GM21390 (cell line): ENCODE measurements around the gene PAPSS1.
"Not testable (repeated sequence)": the region's sequence is repeated elsewhere in the genome, so short reads cannot be mapped to it uniquely, and the experiment has no call there.

Source experiments
- ATAC-seq: cut with Tn5 transposase; IDR thresholded peaks from one replicate; pipeline ENCODE4 v1.9.1; 2021; ENCODE audit not compliant: unreplicated experiment

The PAPSS1 gene

DNA sequence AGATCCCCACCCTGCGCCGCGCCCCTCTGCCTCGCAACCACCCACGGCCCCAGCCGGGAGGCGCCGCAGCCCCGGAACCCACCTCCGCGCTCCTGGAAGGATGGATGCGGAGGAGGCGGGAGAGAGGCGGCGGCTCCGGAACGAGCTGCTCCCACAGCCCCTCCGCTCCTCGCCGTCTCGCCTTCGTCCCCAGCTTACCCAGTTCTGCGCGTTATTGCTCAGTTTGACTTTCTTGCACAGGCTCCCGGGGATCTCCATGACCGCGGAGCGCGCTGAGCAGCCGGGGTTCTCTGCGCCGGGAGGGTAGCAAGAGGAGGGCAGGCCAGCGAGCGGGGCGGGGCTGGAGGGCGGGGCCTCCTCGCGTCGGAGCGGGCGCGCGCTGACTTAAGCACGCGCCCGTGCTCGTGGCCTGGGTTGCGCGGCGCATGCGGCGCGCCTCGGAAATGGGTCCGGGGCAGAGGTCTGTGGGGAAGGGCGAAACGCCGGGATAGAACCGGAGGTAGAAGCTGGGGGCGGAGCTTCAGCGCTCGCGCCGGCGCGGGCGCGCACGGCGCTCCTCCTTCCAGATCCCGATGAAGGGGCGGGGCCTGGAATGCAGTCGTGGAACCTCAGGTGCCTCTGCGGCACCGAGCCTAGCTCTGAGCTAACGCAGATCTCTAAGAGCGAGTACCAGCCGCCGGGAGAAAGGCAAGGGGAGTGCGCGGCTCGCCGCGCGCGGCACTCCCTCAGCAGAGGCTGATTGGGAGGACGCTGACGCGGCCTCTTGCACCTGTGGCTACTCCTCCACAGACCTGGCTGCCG lies at the start of gene PAPSS1:
Gene PAPSS1, minus strand, starts transcription at position 313 of the 801 bp plus-strand sequence. Its CDS starts 55 bp downstream, at position 258.
- peak; percentile 84 for ATAC-seq

DNA sequence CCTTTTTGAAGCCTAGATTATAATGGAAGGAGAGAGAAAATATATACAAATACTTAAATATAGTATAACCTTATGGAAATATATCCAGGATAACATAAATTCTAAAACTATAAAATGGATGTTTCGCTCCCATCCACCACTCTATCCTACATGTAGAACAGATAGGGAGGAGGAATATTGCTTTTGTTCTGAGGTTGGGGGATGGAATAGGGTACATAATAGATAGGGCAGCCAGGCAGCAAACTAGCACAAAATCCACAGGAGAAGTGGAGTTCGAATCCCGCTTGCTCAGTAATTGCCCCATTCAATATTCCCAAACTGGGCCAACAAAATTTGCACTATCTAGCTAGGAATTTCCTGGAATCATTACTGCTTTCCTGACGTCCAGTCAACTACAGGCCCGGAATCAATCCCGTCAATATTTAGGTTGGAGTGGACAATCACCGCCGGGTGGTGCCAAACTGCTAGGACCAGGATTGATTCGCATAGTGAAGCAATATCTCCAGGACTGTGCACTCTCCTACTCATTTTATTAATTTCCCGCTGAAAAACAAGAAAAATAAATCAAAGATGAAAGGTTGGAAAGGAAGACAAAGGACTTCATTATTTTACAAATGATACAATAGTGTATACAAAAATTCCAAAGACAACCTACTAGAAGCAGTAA lies 40.4 kb upstream of the PAPSS1 start:
- ATAC-seq = no peak

DNA sequence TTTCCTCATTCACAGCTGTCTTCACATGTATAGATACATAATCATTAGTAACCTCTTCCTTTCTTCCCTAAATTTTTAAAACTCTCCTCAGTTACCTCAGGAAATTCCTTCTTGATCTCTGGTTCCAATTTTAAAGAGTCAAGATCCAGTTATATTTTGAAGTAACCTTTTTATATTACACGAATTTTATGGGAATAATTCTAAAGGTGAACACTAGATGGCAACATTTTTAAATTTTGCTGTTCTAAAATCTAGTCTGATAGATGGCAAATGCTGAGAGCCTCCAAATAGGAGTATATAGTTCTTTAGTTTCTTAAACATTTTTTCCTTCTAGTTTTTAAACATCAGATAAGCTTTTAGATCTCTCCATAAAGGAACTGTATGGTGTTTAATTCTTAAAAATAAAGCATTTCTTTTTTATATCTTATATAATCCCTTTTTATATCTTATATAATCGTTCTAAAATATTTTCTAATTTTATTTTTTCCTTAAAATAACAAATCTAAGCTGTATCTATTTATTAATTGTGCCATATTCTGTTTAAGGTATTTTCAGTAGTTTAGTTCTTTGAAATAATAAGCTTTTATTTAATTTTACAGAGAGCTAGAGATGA lies 37.9 kb upstream of the PAPSS1 start:
- ATAC-seq = no peak

DNA sequence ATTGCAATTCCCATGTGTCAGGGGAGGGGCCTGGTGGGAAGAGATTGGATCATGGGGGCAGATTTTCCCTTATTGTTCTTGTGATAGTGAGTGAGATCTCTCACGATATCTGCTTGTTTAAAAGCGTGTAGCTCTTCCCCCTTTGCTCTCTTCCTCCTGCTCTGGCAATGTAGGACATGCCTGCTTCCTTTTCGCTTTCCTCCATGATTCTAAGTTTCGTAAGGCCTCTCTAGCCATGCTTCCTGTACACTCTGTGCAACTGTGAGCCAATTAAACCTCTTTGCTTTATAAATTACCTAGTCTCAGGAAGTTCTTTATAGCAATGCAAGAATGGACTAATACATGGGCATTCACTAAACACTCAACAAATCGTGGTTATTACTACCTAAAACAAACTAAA lies 37.2 kb upstream of the PAPSS1 start:
- no peak for ATAC-seq

DNA sequence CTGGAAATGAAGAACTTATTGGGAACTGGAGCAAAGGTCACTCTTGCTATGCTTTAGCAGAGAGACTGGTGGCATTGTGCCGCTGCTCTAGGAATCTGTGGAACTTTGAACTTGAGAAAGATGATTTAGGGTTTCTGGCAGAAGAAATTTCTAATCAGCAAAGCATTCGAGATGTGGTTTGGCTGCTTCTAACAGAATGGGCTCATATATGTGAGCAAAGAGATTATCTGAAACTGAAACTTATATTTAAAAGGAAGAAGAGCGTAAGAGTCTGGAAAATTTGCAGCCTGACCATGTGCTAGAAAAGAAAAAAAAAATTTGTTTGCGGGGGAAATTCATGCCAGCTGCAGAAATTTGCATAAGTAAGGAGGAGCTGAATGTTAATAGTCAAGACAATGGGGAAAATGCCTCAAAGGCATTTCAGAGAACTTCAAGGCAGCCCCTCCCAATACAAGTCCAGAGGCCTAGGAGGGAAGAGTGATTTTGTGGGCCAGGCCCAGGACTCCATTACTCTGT lies 35.9 kb upstream of the PAPSS1 start:
- no peak for ATAC-seq

DNA sequence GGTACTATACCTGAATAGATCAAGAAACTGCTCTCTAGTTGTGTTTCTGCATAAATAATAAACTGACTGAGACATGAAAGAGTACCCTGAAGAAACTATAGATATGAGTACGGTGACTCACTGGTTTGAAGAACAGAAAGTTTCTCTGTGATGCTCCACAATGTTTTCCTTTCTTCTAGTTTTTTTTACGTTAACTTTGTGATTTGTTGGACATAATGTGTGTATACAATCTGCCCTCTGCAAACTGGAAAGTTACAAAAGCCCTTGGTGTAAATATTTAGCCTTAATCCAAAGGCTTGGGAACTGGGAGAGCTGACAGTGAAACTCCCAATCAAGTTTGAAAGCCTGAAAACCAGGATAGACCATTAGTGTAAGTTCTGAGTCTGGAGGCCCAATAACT lies 31.6 kb upstream of the PAPSS1 start:
- no peak for ATAC-seq

DNA sequence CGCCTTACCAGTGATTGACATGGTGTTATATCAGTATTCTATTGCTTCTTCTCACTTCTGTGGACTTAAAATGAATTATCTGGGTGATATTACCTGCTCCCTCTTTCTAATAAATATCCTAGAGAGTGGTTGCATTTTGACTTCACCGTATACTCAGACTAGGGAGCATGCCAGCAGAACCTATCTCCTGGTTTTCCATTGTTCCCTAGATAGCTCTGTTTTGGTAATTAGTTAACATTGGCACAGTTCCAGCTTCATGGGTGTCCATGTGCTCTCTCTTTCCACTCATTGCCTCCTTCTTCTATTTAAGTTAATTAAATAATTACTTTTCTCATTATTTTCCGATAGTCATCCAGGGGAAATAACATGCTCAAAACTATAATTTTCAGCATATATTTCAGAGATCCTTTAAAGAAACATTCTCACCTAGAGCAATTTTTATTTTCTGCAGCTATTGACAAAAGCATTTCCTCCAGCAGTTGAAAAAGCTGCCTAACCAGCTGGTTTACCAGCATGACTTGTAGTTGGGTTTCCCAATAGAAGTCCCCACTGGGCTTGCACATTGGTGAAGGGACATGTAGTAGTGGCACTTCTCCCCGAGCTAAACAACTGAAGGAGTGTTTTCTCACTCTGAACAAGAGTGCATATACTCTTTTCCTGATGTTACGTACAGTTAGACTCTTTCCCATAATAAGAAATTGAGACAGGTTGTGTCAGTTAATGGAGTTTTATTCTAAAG lies 27.9 kb upstream of the PAPSS1 start:
- ATAC-seq = no peak

DNA sequence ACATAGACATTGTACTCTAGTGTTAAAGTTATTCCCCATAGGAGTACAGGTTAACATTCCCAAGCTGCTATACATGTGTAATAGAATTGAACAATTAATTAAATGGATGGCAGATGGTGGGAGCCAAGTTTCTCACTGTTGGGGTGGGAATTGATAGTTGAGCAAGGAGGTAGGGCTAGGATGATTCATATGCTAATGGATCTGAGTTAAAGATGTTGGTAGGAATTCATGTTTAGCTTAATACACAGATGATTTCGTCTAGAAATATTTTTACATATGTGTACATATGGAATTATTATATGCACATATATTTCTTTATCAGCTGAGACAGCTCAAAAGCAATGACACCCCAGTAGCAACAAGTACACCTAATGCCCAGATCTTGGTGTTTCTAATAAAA lies 26.1 kb upstream of the PAPSS1 start:
- ATAC-seq = no peak

DNA sequence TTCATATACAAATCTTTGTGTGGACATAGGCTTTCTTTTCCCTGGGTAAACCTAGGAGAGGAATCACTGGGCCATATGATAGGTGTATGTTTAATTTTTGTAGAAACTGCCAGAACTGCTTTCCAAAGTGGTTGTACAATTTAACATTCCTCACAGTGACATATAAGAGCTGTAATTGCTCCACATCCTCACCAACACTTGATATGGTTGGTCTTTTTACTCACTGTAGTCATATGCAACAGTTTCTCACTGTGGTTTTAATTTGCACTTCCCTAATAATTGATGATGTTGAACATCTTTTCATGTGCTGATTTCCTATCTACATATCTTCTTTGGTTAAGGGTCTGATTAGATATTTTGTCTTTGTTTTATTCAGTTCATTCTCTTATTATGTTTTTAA lies 24.5 kb upstream of the PAPSS1 start:
- ATAC-seq = no peak

DNA sequence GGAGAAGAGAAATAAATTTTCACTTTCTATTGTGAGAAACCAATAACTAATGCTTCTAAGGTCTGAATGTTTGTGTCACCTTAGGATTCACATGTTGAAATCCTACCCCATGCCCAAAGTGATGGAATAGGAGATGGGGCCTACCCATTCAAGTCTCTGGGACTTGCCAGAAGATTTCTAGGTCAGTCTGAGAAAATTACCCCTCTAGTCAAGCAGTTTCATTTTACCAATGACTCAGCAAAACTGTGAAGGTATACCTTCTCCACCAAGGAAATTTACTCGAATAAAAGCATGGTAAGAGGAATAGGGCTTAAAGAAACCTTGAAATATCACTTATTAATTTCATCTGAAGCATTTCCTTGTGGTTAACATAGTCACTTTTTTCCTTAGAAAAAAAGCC lies 23.5 kb upstream of the PAPSS1 start:
- ATAC-seq = no peak

DNA sequence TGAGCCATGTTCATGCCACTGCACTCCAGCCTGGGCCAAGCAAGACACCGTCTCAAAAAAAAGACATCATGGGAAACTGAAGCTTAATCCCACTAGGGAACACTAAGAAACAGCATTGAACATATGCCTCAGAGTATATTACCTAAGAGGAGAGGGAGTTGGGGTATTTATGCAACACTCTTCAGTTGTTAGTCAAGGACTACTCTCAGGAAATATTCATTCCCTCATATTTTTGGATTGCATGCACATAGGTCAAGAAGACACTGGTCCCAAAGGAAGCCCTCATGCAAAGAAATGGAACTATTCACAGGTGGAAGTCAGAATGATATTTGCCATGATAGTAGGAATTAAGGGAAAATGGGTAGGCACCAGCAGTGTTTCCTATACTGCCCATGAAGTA lies 22.8 kb upstream of the PAPSS1 start:
- ATAC-seq = no peak

DNA sequence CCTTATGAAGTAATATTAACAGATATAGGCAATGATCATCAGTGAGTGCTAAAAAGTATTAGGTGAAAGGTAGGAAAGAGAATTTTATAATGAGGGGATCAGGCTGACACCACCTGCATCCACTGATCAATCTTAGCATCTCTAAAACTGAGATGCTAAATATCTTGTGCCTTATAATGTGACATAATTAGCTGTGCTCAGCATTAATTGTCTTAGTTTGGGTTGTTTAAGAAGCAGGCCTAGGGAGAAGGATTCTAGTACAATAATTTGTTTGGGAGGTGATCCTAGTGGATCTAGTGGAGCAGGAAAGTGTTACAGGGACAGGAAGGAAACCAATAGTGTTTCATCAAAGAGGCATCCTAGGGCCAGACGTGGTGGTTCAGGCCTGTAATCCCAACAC lies 22.2 kb upstream of the PAPSS1 start:
- no peak for ATAC-seq

DNA sequence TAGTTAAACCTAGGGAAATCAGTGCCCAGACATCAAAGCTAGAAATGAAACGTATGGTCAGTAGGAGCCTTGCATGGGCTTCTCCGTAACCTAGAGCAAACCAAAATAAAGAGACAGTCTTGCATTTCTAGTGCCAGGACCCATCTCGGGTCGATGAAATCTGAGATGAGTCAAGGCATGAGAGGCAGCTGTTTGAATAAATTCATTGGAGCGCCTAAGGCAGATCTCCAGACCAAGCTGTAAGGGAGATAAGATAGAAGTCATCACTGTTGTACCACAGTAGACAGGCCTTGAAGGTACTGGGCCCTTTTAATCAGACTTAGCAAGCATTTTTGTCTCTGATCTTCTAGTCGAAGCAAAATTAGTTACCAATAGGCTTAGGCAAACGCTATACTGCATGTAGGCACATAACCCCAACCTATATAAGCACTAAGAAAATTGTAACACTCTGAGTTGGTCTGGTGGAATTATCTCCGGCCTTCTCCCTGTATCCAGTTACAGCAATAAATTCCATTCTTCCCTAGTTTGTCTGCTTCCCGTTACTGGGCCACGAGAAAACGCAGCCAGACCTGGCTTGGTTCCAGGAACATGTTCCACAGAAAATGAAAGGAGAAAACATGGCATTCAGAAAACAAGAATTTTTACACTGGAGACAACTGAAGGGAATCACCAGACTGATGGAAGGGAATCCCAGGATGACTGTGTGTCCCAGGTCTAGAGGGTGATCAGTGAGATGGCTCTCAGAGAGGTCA lies 21.1 kb upstream of the PAPSS1 start:
- ATAC-seq = no peak

DNA sequence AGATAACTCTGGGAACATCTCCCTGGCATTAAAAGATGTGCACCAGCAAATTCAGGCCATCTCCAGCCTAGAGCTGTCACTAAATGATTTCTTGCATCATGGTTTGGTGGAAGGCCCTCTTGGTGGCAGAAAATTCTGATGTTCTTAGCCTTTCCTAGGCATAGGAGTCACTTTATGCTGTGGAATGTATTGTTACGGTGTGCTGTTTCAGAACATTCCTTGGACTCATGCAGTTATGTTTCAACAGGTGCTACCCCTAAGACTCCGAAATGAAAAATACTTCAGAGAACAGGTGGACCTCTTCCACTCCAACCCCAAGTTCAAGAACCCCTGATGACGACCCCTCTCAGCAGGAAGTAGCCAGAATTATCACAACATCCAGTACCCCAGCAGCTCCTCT lies 20.3 kb upstream of the PAPSS1 start:
- no peak for ATAC-seq

DNA sequence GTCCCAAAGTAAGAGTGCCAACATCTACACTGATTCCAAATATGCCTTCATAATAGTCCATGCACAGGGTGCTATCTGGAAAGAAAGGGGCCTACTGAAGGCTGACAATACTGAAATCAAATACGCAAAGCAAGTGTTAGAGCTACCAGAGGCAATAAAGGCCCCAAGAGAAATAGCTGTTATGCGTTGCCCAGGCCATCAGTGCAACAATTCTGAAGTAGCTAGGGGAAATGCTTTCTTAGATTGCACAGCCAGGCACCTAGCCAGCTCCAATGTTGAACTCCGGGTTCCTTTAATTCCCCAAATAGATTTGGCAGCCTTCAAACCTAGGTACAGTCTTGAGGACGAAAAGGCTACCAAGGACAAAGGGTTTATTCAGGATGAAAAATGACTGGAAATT lies 17.4 kb upstream of the PAPSS1 start:
- no peak for ATAC-seq

DNA sequence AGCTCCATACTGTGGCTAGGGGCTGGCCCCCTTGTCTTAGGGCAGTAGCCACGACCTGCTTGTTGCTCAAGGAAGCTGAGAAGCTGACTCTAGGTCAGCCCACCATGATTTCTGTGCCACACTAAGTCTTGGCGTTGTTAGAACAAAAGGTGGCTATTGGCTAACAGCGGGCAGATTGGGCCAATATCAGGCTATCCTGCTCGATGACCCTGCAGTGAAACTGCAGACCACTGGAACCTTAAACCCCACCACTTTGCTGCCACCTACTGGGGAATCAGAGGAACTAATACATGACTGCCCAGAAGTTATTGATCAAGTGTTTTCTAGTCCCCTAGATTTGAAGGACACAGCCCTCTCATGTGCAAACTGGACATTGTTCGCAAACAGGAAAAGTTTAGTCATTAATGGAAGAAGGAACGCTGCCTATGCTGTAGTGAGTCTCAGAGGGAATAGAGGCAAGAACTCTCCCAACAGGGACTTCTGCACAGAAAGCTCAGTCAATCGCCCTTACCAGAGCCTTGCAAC lies 17.0 kb upstream of the PAPSS1 start:
- ATAC-seq = peak; percentile 74

DNA sequence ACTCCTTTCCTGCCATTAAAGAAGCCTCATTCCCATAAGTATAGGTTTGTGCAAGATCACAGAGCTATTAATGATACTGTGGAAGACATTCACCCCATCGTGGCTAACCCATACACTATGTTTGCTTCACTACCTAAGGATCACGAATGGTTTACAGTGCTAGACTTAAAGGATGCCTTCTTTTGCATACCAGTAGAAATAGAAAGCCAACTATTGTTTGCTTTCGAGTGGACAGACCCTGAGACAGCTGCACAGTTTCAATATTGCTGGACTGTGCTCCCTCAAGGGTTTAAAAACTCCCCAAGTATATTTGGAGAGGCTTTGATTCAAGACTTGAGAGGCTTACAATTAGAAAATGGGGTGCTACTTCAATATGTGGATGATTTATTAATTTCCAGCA lies 16.0 kb upstream of the PAPSS1 start:
- ATAC-seq = peak; percentile 71

DNA sequence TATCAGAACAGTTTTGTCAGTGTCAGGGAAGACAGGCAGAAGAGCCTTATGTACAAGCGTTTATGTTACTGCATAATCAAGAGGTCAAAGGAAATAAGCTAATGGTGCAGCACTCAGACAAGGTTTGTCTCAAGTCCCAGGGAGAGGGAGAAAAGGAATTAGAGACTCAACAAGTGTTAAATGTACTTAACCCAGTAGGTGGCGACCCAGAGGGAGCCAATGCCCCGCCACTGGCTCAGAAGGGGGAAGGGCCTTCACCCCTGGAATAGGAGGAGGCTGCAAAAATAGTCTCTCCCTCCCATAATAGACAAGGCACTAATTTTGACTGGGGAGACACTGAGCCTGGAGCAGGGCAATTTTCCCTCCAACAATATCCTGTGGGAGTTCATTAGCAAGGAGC lies 14.1 kb upstream of the PAPSS1 start:
- no peak for ATAC-seq

DNA sequence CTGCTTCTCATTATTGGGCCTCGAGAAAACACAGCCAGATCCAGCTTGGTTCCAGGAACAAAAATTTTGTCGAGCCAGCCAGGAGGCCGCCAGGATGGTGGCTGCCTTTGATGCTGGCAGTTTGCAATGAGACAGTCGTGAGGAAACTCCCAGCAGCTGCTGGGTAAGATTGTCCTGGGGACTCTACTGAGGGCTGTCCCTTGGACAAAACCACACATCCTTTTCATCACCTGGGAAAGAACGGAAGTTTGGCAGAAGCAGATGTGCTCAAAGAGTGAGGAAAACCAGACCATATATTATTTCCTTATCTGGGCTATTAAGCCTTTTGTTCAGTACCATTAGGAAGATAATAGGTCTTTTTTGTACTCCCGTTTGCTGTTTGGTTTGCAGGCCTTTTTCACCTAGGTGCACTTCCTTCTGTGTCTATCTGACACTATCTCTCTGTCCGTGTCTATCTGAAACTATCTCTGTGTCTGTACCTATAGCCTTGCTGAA lies 13.4 kb upstream of the PAPSS1 start:
- ATAC-seq = no peak

DNA sequence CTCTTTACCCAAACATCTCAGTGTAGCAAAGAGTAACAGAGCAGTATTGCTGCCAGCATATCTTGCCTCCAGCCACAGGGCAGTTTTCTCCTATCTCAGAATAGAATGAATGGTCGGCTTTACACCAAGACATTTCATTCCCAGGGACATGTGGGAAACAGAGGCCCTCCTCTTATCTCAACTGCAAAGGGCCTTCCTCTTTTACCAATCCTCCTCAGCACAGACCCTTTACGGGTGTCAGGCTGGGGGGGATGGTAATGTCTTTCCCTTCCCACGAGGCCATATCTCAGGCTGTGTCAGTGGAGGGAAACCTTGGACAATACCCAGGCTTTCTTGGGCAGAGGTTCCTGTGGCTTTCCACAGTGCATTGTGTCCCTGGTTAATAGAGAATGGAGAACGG lies 9.0 kb upstream of the PAPSS1 start:
- not testable (repeated sequence) for ATAC-seq
